Rectal smooth muscle tissue (tissue), 1 donor: ENCODE measurements around the gene LDLRAD4.
A peak's percentile ranks its signal among the peaks of the same experiment; 100 is the strongest.

Experiments used
- H3K27ac ChIP-seq: one replicate; pipeline ENCODE4 v1.7.0; 2013; ENCODE audit warnings: low read depth, low read length, inconsistent platforms
- H3K27me3 ChIP-seq: one replicate; pipeline ENCODE4 v1.7.0; 2013; ENCODE audit warnings: low read length; ENCODE audit not compliant: control insufficient read depth, insufficient read depth
- H3K36me3 ChIP-seq: one replicate; pipeline ENCODE4 v1.7.0; 2013; ENCODE audit warnings: low read length; ENCODE audit not compliant: control insufficient read depth, insufficient read depth
- H3K4me1 ChIP-seq: one replicate; pipeline ENCODE4 v1.7.0; 2013; ENCODE audit warnings: low read length; ENCODE audit not compliant: control insufficient read depth, insufficient read depth
- H3K4me3 ChIP-seq: one replicate; pipeline ENCODE4 v1.7.0; 2013; ENCODE audit warnings: low read length
- H3K9ac ChIP-seq: one replicate; pipeline ENCODE4 v1.7.0; 2013; ENCODE audit warnings: low read length

The LDLRAD4 gene

DNA sequence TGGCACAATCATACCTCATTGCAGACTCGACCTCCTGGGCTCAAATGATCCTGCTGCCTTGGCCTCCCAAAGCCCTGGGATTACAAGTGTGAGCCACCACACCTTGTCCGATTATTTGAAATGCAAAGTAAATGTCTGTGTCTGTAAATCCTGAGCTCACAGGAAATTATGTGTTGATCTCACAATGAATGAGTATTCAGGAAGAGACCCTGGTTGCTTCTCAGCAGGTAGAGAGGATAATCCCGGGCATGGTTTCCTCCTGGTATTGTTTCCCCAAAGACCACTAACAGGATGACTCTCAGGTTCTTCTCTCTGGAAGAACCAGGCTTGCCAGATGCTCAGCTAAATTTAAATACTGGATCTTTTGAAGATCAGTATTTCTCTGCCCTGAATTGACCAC is 147.6 kb downstream of the LDLRAD4 start:
- no peak overlapping the region for H3K27ac ChIP-seq
- no peaks in the 10 kb centered on the region for H3K27me3 ChIP-seq
- H3K4me1 ChIP-seq, result peaks cover 5% of the 10 kb centered on the region
- H3K36me3 ChIP-seq, result no peaks in the 10 kb centered on the region
- H3K9ac ChIP-seq, result no peak overlapping the region
- H3K4me3 ChIP-seq, result no peak overlapping the region

DNA sequence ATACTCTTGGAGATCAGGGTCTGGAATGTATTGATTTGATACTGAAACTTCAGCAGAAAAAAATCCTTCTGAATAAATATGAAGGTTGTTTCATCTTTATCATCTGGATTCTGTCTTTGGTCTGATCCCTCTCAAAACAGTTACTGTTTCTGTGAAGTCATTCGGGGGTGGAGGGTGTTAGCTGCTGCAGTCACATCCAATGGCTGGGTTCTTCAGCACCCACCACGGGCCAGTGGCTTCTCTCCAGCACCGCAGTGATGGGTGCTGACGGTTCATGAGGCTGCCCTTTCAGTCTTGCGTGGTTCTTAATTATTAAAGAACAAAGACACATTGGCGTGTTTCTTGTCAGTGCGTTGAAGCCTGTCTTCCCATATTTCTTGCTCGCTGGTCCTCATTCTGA is 148.0 kb downstream of the LDLRAD4 start:
- Histone ChIP-seq H3K9ac (no peak overlapping the region), H3K4me1 (peaks cover 5% of the 10 kb centered on the region), H3K27ac (no peak overlapping the region), H3K4me3 (no peak overlapping the region), H3K27me3 (no peaks in the 10 kb centered on the region), H3K36me3 (no peaks in the 10 kb centered on the region)

DNA sequence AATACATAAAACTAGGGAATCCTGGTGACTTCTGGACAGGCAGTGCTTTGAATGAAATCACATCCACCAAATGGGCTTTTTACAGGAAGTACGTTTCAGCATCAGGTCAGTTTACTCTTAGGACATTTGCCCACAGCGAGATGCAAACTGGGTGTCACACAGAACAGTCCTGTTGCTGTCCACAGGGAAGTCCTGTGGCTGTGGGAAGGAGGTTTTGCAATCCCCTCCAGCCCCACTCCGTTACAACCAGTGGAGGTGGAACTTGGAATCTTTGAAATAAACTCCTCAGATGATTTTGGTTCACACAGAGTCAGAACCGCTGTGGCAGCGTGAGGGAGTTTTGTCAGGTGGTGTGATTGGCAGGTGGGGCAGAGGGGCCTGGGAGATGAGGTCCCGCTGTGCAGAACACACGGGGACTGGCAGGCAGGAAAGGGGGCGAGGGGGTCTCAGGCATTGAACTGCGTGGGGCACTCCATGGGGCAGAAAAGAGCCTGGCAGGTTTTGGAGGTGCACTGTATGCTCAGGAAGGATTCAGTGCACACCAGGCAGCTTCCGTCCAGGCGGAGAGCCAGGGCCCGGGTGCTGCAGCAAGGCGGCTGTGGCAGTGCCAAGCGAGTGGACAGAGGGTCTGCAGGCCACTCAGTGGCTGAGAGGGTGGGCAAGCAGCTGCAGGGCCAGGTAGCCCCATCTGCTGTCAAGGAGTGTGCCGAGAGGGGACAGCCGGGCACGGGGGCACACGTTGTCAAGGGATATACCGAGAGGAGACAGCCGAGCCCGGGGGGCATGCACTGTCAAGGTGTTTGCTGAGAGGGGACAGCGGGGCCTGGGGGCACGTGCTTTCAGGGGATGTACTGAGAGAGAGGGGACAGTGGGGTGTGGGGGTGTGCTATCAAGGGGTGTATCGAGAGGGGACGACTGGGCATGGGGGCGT is 148.7 kb downstream of the LDLRAD4 start:
- Histone ChIP-seq H3K4me1 (peaks cover 5% of the 10 kb centered on the region), H3K27me3 (no peaks in the 10 kb centered on the region), H3K4me3 (no peak overlapping the region), H3K36me3 (no peaks in the 10 kb centered on the region), H3K9ac (no peak overlapping the region), H3K27ac (no peak overlapping the region)

DNA sequence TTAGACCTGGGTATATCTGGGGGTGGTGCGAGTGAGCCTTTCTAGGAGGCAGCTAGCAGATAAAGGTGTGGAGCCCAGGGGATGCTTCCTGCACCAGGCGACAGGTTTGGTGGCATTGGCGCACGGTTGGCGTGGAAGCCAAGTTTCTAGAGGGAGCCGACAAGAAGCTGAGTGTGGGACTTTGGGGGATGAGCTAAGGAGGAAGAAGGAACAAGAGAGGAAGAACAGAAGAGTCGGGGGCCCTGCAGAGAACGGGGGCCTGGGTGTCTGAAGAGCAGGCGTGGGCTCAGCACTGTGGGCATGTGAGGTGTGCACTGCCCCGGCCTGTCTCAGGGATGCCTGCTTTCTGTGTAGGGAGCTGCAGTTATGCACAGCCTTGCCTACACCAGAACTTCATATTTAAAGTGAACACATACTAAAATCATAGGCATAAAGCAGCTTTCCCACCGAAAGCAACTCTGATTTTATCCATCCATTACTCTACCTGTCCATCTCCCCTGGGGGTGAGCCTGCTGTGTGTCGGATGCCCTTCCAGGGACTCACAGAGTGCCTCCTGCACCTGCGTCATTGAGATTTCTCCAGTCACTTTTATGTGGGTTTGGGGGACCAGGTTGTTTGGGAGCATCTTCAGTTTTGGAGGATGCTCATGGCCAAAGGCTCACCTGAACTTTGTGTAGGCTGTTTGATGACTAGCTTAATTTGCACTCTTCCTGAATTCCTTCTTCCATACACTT is 149.7 kb downstream of the LDLRAD4 start:
- no peaks in the 10 kb centered on the region for H3K27me3 ChIP-seq
- no peak overlapping the region for H3K4me3 ChIP-seq
- no peaks in the 10 kb centered on the region for H3K36me3 ChIP-seq
- no peak overlapping the region for H3K27ac ChIP-seq
- no peak overlapping the region for H3K9ac ChIP-seq
- peaks cover 5% of the 10 kb centered on the region for H3K4me1 ChIP-seq

DNA sequence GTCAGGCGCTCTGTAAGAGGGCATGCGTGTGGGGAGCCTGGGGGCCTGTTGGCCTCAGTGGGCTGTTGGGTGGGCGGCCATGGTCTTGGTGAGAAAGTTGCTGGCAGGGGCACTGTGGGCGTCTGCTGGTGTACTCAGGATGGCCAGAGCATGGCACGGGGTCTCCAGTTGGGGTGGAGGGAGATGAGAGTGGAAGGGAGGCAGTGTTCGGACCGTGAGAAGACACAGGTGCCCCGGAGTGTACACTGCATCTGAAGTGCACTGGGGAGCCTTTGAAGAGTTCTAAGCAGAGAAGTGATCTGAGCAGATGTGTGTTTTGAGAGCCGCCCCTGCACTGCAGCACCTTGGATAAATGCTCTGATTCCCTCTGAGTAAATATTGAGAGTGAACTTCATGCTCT is 150.8 kb downstream of the LDLRAD4 start:
- Histone ChIP-seq H3K27me3 (no peaks in the 10 kb centered on the region), H3K36me3 (no peaks in the 10 kb centered on the region), H3K9ac (no peak overlapping the region), H3K27ac (no peak overlapping the region), H3K4me1 (peaks cover 5% of the 10 kb centered on the region), H3K4me3 (no peak overlapping the region)

DNA sequence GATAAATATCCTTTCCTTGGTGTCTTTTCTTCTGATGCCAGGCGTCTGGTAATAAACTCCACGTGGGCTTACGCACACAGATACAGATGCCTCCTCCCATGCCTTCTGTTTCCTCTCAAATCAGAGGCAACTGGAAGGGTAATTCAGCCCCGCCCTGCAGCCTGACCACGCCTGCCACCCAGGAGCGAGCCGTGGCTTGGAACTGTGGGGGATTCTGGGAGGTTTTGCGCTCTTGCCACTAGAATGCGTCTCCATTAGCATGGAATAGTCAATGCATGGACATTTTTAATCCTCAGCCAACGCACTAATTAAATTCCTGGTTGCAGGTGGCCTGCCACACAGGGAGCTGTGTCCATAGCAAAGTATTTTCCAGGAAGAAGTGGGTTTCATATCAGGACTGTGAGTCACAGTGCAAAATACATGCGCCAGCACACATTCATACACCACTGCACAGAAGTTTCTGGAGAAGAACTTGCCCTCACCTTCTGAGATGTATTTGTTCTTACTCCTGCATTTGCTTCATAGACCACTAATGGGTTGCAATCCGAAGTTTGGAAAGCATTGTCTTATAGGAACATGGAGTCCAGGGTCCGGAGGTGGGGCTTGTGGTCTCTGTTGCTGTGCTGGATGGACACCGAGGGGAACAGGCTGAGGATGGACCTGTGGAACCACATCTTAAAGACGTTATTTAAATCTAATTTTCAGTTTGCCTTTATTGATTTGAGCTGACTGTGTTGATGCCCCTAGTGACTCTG is 151.4 kb downstream of the LDLRAD4 start:
- Histone ChIP-seq H3K27me3 (no peaks in the 10 kb centered on the region), H3K4me1 (peaks cover 5% of the 10 kb centered on the region), H3K4me3 (peak overlapping the region; percentile 3), H3K36me3 (no peaks in the 10 kb centered on the region), H3K27ac (peak overlapping the region; percentile 30), H3K9ac (no peak overlapping the region)

DNA sequence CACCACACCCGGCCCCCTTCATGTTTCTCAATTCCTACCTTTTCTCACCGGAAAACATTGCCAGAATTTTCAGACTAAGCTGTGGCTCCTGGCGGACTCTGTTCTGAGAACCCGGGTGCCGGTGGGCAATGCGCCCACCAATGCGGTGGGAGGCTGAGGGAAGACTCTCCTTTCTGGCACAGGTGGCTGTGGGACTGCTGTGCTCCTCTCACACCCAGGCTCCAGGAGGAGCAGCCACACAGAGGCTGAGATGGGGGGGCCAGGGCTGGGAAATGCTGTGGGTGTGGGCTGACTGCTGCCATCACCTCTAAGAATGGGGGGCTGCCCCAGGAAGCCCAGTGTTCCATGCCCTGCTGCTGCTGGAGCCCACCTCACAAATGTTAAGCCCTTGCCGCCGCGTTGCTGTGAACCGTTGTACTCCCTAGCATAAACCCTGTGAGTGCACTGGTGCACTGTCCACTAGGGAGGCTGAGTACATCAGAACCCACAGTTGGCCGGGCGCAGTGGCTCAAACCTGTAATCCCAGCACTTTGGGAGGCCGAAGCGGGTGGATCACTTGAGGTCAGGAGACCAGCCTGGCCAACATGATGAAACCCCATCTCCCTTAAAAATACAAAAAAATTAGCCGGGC is 152.6 kb downstream of the LDLRAD4 start:
- H3K9ac ChIP-seq, result no peak overlapping the region
- peaks cover 10% of the 10 kb centered on the region for H3K4me1 ChIP-seq
- no peaks in the 10 kb centered on the region for H3K36me3 ChIP-seq
- H3K27ac ChIP-seq, result no peak overlapping the region
- no peaks in the 10 kb centered on the region for H3K27me3 ChIP-seq
- no peak overlapping the region for H3K4me3 ChIP-seq

DNA sequence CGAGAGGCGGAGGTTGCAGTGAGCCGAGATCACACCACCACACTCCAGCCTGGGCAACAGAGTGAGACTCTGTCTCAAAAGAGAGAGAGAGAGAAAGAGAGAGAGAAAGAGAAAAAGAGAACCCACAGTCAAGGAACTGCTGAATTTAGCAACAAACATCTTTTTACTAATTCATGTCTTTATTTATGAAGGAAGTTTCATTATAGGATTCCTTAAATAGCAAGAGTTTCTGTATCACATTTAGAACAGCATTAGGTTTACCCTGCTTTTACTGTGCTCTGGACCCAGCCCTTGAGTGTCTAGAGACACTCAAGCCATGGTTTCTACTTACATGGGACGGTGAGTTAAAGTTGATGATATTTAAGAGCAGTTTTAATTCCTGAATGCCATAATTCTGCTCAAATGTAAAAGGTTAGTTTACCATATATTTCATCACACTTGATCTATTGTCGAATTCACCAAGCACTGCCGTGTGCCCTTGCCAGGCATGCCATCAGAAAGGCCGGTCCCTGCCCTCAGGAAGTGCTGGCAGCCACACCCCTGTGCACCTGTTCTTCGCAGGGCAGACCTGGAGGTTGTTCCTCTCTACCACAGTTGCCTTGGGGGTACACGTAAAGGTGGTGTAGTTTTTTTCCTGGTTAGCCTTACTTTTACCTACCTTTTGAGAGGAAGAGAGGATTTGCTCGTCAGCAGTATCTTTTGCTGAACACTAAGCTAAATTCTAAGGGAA is 153.3 kb downstream of the LDLRAD4 start:
- Histone ChIP-seq H3K9ac (no peak overlapping the region), H3K4me1 (peaks cover 10% of the 10 kb centered on the region), H3K27ac (no peak overlapping the region), H3K4me3 (no peak overlapping the region), H3K36me3 (no peaks in the 10 kb centered on the region), H3K27me3 (no peaks in the 10 kb centered on the region)

DNA sequence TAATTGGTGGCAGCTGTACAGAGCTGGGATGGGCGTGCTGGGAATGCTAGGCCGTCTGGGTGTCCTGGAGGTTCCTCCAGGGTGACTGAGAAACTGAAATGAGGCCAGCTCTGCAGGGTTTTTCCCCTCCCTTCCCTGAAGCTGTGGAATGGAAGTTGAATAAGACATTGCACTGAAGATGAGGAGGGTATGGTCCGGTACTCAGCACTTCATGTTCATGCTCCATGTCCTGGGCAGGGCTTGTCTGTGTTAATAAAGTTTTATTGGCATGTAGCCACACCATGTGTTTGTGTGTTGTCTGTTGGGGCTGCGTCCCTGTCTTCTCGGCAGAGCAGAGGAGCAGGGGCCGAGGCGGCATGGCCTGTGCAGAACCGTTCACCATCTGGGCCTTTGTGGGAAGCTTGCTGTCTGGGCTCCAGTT is 154.0 kb downstream of the LDLRAD4 start:
- H3K27ac ChIP-seq, result no peak overlapping the region
- H3K27me3 ChIP-seq, result no peaks in the 10 kb centered on the region
- peaks cover 10% of the 10 kb centered on the region for H3K4me1 ChIP-seq
- no peak overlapping the region for H3K4me3 ChIP-seq
- no peaks in the 10 kb centered on the region for H3K36me3 ChIP-seq
- no peak overlapping the region for H3K9ac ChIP-seq

DNA sequence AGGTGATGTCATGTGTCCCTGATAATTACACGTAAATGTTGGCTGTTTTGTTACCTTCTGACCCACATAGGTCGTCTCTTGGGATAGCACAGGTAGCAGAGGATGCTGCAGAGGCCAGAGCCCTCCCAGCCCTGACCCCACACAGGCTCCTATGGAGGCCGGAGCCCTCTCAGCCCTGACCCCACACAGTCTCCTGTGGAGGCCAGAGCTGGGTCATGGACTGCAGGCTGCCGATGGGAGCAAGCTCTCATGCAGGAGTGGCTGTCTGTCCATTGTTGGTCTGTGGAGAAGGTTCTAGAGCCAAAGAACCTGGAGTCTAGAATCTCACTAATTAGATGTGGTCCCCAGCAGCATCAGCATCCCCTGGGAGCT is 155.5 kb downstream of the LDLRAD4 start:
- no peak overlapping the region for H3K27ac ChIP-seq
- no peaks in the 10 kb centered on the region for H3K36me3 ChIP-seq
- peaks cover 10% of the 10 kb centered on the region for H3K4me1 ChIP-seq
- H3K27me3 ChIP-seq, result no peaks in the 10 kb centered on the region
- no peak overlapping the region for H3K4me3 ChIP-seq
- H3K9ac ChIP-seq, result no peak overlapping the region

DNA sequence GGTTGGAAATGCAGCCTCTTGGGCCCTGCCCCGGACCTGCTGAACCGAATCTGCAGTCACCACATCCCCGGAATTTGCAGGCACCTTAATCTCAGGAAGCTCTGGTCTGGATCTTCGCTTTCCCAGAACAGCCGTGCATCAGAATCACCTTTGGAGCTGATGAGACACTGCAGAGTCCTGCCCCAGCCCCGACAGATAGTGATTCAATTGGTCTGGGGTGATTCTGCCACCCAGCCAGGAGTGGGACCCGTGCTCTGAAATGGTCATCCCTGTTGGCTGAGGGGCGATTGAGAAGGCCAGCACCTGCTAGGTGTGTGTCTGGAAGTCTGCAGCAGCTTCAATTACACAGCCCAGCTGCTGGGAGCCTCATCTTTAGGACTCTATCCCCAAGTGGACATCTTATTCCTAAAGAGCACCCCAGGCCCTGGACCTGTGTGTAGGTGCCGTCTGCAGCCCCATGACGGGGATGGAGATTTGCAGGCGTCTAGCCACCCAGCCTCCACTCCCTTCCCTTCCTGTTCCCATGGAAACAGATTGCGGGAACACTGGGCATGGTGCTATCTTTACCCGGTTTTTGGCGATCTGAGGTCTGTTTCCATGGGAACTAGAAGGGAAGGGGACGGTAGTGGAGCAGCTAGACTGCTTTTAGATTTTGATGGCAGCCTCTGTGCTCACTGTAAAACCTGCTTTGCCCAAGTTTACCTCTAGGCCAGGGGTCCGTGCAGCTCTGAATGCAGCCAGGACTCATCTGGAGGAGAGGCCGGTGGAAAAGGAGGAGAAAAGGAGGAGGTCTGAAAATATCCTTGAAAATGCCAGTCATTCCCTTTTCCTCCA is 156.1 kb downstream of the LDLRAD4 start:
- H3K4me3 ChIP-seq, result no peak overlapping the region
- H3K4me1 ChIP-seq, result peaks cover 11% of the 10 kb centered on the region
- no peaks in the 10 kb centered on the region for H3K27me3 ChIP-seq
- no peaks in the 10 kb centered on the region for H3K36me3 ChIP-seq
- no peak overlapping the region for H3K9ac ChIP-seq
- peak overlapping the region; percentile 11 for H3K27ac ChIP-seq
